SK-N-SH (cell line): Measurements from ENCODE around the gene BTBD9. TPM values are rescaled to one million over a fixed set of nuclear protein-coding genes. Genes with fewer than 3 reads are reported as not detected.

ENCODE experiments used
- CTCF ChIA-PET: fragments of 300-600, 350-600 bp; formaldehyde crosslinking; extraction: SDS; loops from one replicate; lab custom pipeline; 2021; lab: Yijun Ruan, JAX
- POLR2A ChIA-PET: fragments of 350-600 bp; sonication (Branson Sonifier 250); formaldehyde crosslinking; extraction: SDS; loops from one replicate; lab custom pipeline; 2020; ENCODE audit warnings: antibody characterized with exemption, inconsistent platforms; lab: Yijun Ruan, JAX
- DNase-seq: peaks from one replicate; pipeline ENCODE4 v3.0.0; 2012
- H2AFZ ChIP-seq: fragments of 200-600 bp; sonication (generic); 2 replicates; pipeline ENCODE4 v1.8.1; 2016; ENCODE audit warnings: antibody characterized with exemption, mild to moderate bottlenecking, low read depth
- H3F3A ChIP-seq: fragments of 200-600 bp; sonication (generic); replicated peaks from 2 replicates; pipeline ENCODE3; 2016; ENCODE audit warnings: antibody characterized with exemption, mild to moderate bottlenecking; ENCODE audit not compliant: insufficient read depth
- H3K27ac ChIP-seq, 2 experiments: fragments of 200-500 bp in 1 of 2; fragments of 200-600 bp in 1 of 2; sonication (Bioruptor generic) in 1 of 2; sonication (generic), shearing (Covaris generic) in 1 of 2; 2 replicates each; pipeline versions ENCODE4 v1.5.1 to v1.6.1; 2014 to 2016; ENCODE audit warnings: low read depth in 2 of 2, inconsistent platforms in 1 of 2, low read length in 1 of 2, mild to moderate bottlenecking in 1 of 2, mixed read lengths in 1 of 2
- H3K27me3 ChIP-seq: fragments of 200-600 bp; sonication (generic), shearing (Covaris generic); 2 replicates; pipeline ENCODE4 v1.6.1; 2016; ENCODE audit warnings: mixed run types; ENCODE audit not compliant: insufficient read depth
- H3K36me3 ChIP-seq, 2 experiments: fragments of 200-500 bp in 1 of 2; fragments of 200-600 bp in 1 of 2; sonication (Bioruptor generic) in 1 of 2; sonication (generic) in 1 of 2; replicated peaks in 1 of 2; 2 replicates each; pipeline versions ENCODE3 to v1.5.1; 2014 to 2016; ENCODE audit warnings: low read length in 1 of 2, mild to moderate bottlenecking in 1 of 2; ENCODE audit not compliant: insufficient read depth in 2 of 2, control insufficient read depth in 1 of 2
- H3K4me1 ChIP-seq, 2 experiments: fragments of 200-500 bp in 1 of 2; fragments of 200-600 bp in 1 of 2; sonication (Bioruptor generic) in 1 of 2; sonication (generic), shearing (Covaris generic) in 1 of 2; 2 replicates each; pipeline versions ENCODE4 v1.5.1 to v1.6.1; 2014 to 2016; ENCODE audit warnings: low read depth in 1 of 2, low read length in 1 of 2, mixed run types in 1 of 2; ENCODE audit not compliant: insufficient read depth in 2 of 2, control insufficient read depth in 1 of 2
- H3K4me2 ChIP-seq: fragments of 200-600 bp; sonication (generic), shearing (Covaris generic); 2 replicates; pipeline ENCODE4 v1.6.1; 2017; ENCODE audit warnings: mixed run types
- H3K4me3 ChIP-seq, 2 experiments: fragments of 200-500 bp in 1 of 2; fragments of 200-600 bp in 1 of 2; sonication (Bioruptor generic) in 1 of 2; sonication (generic), shearing (Covaris generic) in 1 of 2; 2 replicates each; pipeline versions ENCODE4 v1.5.1 to v1.8.1; 2014 to 2016; ENCODE audit warnings: low read depth in 2 of 2, inconsistent platforms in 1 of 2, low read length in 1 of 2, mild to moderate bottlenecking in 1 of 2, mixed read lengths in 1 of 2, moderate library complexity in 1 of 2
- H3K79me2 ChIP-seq: fragments of 200-600 bp; sonication (generic); 2 replicates; pipeline ENCODE4 v1.8.1; 2017; ENCODE audit warnings: mild to moderate bottlenecking; ENCODE audit not compliant: insufficient read depth
- H3K9ac ChIP-seq: fragments of 200-600 bp; sonication (generic); 2 replicates; pipeline ENCODE4 v1.6.1; 2017; ENCODE audit warnings: mixed run types
- H3K9me2 ChIP-seq: fragments of 200-600 bp; sonication (generic); 2 replicates; pipeline ENCODE4 v1.6.1; 2017; ENCODE audit warnings: mixed run types
- H3K9me3 ChIP-seq: fragments of 200-600 bp; sonication (generic); 2 replicates; pipeline ENCODE4 v1.6.1; 2017; ENCODE audit warnings: mixed run types, mild to moderate bottlenecking, moderate library complexity
- H4K20me1 ChIP-seq: fragments of 200-600 bp; sonication (generic); 2 replicates; pipeline ENCODE4 v1.6.1; 2017; ENCODE audit warnings: mild to moderate bottlenecking, mixed run types; ENCODE audit not compliant: insufficient read depth
- CTCF ChIP-seq: fragments of 200-600 bp; sonication (generic); IDR thresholded peaks from 2 replicates; pipeline ENCODE4 v1.6.1; 2017; ENCODE audit warnings: antibody characterized with exemption, mild to moderate bottlenecking, moderate library complexity
- EP300 ChIP-seq, 2 experiments: IDR thresholded peaks; 2 replicates each; pipeline versions ENCODE4 v1.4.0 to v1.6.1; 2012; ENCODE audit warnings: borderline replicate concordance in 1 of 2, low read depth in 1 of 2, low read length in 1 of 2
- EZH2phosphoT487 ChIP-seq: fragments of 200-600 bp; sonication (generic); IDR thresholded peaks from 2 replicates; pipeline ENCODE4 v1.6.1; 2017; ENCODE audit warnings: low read depth, mixed run types, mild to moderate bottlenecking, antibody characterized with exemption, moderate library complexity, borderline replicate concordance
- FOXJ3 ChIP-seq: sonication (generic); formaldehyde crosslinking; IDR thresholded peaks from 2 replicates; pipeline ENCODE4 v1.5.1; 2020; ENCODE audit warnings: mild to moderate bottlenecking, missing genetic modification reagents
- GABPA ChIP-seq: IDR thresholded peaks from 2 replicates; pipeline ENCODE4 v1.4.0; 2012; ENCODE audit warnings: low read depth, mild to moderate bottlenecking
- IRF3 ChIP-seq: fragments of 150-350 bp; IDR thresholded peaks from 2 replicates; pipeline ENCODE4 v1.6.1; 2016; ENCODE audit warnings: mild to moderate bottlenecking, low read depth, low read length
- JUND ChIP-seq: IDR thresholded peaks from 2 replicates; pipeline ENCODE4 v1.4.0; 2012
- MAX ChIP-seq: IDR thresholded peaks from 2 replicates; pipeline ENCODE4 v1.4.0; 2012; ENCODE audit warnings: low read depth
- PBX3 ChIP-seq: IDR thresholded peaks from 2 replicates; pipeline ENCODE4; 2012
- RCOR1 ChIP-seq: fragments of 150-350 bp; IDR thresholded peaks from 2 replicates; pipeline ENCODE4 v1.6.1; 2017; ENCODE audit warnings: antibody characterized with exemption, low read length
- RFX5 ChIP-seq: IDR thresholded peaks from 2 replicates; pipeline ENCODE4 v1.6.1; 2012; ENCODE audit warnings: mild to moderate bottlenecking, improper control_type of control experiment, low read length
- RXRA ChIP-seq: IDR thresholded peaks from 2 replicates; pipeline ENCODE4 v1.4.0; 2012; ENCODE audit warnings: low read depth, mild to moderate bottlenecking, borderline replicate concordance
- SIN3A ChIP-seq: IDR thresholded peaks from 2 replicates; pipeline ENCODE4 v1.6.1; 2012; ENCODE audit warnings: low read depth, mild to moderate bottlenecking, low read length, moderate library complexity, borderline replicate concordance
- SMC3 ChIP-seq: IDR thresholded peaks from 2 replicates; pipeline ENCODE4 v1.6.1; 2012; ENCODE audit warnings: low read depth, low read length, improper control_type of control experiment
- TAF1 ChIP-seq: IDR thresholded peaks from 2 replicates; pipeline ENCODE4 v1.6.1; 2012; ENCODE audit warnings: low read depth, mild to moderate bottlenecking, low read length, moderate library complexity, borderline replicate concordance
- TCF12 ChIP-seq: IDR thresholded peaks from 2 replicates; pipeline ENCODE4 v1.4.0; 2012
- USF1 ChIP-seq: IDR thresholded peaks from 2 replicates; pipeline ENCODE4 v1.4.0; 2012; ENCODE audit warnings: low read depth, borderline replicate concordance
- USF2 ChIP-seq: fragments of 150-350 bp; IDR thresholded peaks from 2 replicates; pipeline ENCODE4 v1.6.1; 2017; ENCODE audit warnings: antibody characterized with exemption, low read length, low read depth, borderline replicate concordance
- YY1 ChIP-seq: IDR thresholded peaks from 2 replicates; pipeline ENCODE4 v1.4.0; 2012; ENCODE audit warnings: low read depth, mild to moderate bottlenecking
- WGBS: methylation state at CpG from one replicate; pipeline ENCODE4 v1.1.6; 2017; ENCODE audit warnings: low lambda C conversion rate; 5-methylcytosine and 5-hydroxymethylcytosine counted together
- polyA plus RNA-seq, 3 experiments: library from polyadenylated mRNA; depleted of rRNA; stranded (reverse); fragments of >200 nt; gene quantifications; 2 replicates each; pipeline ENCODE4 v1.2.3, GENCODE V29; 2012

Gene BTBD9
- polyA plus RNA-seq, 1 of the 3 experiments (the other 2 are of a cell fraction), result 2.2 TPM

- no peak for TF ChIP-seq TAF1
- TF ChIP-seq EZH2phosphoT487, result no peak
- TF ChIP-seq MAX, result no peak
- no peak for TF ChIP-seq RFX5
- no peak for TF ChIP-seq JUND
- TF ChIP-seq SMC3, result peak; percentile 22; the same call in 1 of the 2 replicates
- no peak for TF ChIP-seq PBX3
- peak; percentile 82 for TF ChIP-seq RCOR1
- TF ChIP-seq FOXJ3 (CRISPR knock-in tag), result peak; percentile 64; the same call in 1 of the 2 replicates
Measured at GRCh38 chr6:38266921-38267354, 372.8 kb downstream of the BTBD9 start (continued).

GRCh38 chr6:38264605-38265004 is 375.1 kb downstream of the BTBD9 start:
- Histone ChIP-seq H3K4me1 (peaks cover 45 to 50% of the 10 kb centered on the region in 2 experiments), H3K27me3 (no peaks in the 10 kb centered on the region), H3F3A (peaks cover 40% of the 10 kb centered on the region), H3K79me2 (no peaks in the 10 kb centered on the region), H3K9me2 (no peaks in the 10 kb centered on the region), H3K4me3 (no peak overlapping the region), H3K9ac (no peak overlapping the region), H3K27ac (peak overlapping the region in 1 of 2 experiments; percentile 18; a peak in 2 of 4 replicates), H4K20me1 (no peaks in the 10 kb centered on the region), H2AFZ (no peak overlapping the region), H3K9me3 (no peaks in the 10 kb centered on the region), H3K4me2 (no peak overlapping the region), H3K36me3 (no peaks in the 10 kb centered on the region)
- ChIA-PET CTCF (no interaction called here), POLR2A (no interaction called here)
- WGBS, result 74% methylated on average over 6 of the region's 8 CpGs
- DNase-seq, result no peak
- TF ChIP-seq EP300 (IDR thresholded peaks at IDR 0.05; ENCODE audit: borderline replicate concordance in 1 of 2, low read depth in 1 of 2, low read length in 1 of 2) (no peak), SIN3A (no peak), EZH2phosphoT487 (no peak), JUND (no peak), IRF3 (no peak), CTCF (no peak), RCOR1 (no peak), TCF12 (no peak), YY1 (no peak), MAX (no peak), USF2 (no peak), TAF1 (no peak), SMC3 (no peak), RXRA (no peak), PBX3 (no peak), GABPA (no peak), USF1 (no peak)
